ENCODE data around the gene HES4. TPM values are rescaled to one million over a fixed set of nuclear protein-coding genes. Genes with fewer than 3 reads are reported as not detected.

HES4 gene

GRCh38 chr1:950268-950667, 49.6 kb downstream of the HES4 start:
- Histone ChIP-seq H2BK12ac (ENCODE audit: low read length) (no peak overlapping the region), H3K9me3 (replicated peaks in 1 of 2; ENCODE audit: control insufficient read depth in 2 of 2, insufficient read depth in 1 of 2, low read depth in 1 of 2, low read length in 2 of 2) (peaks cover 0 to 2% of the 10 kb centered on the region in 2 donors), H4K8ac (ENCODE audit: low read depth, low read length) (no peak overlapping the region), H3K79me1 (ENCODE audit: low read depth, low read length) (peaks cover 3% of the 10 kb centered on the region), H3K27ac (replicated peaks; ENCODE audit: low read length) (no peak overlapping the region), H2BK15ac (ENCODE audit: low read length) (no peak overlapping the region), H2BK5ac (ENCODE audit: low read length) (no peak overlapping the region), H3K4me1 (ENCODE audit: control insufficient read depth in 2 of 2, insufficient read depth in 1 of 2, low read depth in 1 of 2, low read length in 2 of 2) (no peaks in the 10 kb centered on the region), H3K36me3 (replicated peaks in 1 of 2; ENCODE audit: control insufficient read depth in 2 of 2, insufficient read depth in 2 of 2, low read length in 2 of 2) (peaks cover 53 to 98% of the 10 kb centered on the region in 2 donors), H3K4ac (ENCODE audit: low read length) (no peak overlapping the region), H3K9ac (ENCODE audit: low read depth, low read length, poor library complexity) (no peak overlapping the region), H2AFZ (ENCODE audit: low read length) (no peak overlapping the region), H3K14ac (ENCODE audit: low read length) (no peak overlapping the region), H2AK5ac (ENCODE audit: low read depth, low read length) (no peak overlapping the region), H3K18ac (ENCODE audit: low read length) (no peak overlapping the region), H3K23ac (ENCODE audit: low read depth, low read length, poor library complexity) (peak overlapping the region; percentile 4), H3K4me3 (ENCODE audit: low read length in 2 of 2) (peak overlapping the region in 1 of 2 donors; percentile 46), H2BK120ac (ENCODE audit: low read depth, low read length) (no peak overlapping the region), H3K4me2 (ENCODE audit: insufficient read depth, low read length, poor library complexity, severe bottlenecking) (no peak overlapping the region), H4K91ac (ENCODE audit: low read depth, low read length, poor library complexity) (no peak overlapping the region), H3K27me3 (ENCODE audit: control insufficient read depth in 3 of 3, insufficient read depth in 3 of 3, low read depth in 1 of 3, low read length in 3 of 3) (no peaks in the 10 kb centered on the region)
- DNase-seq (ENCODE audit: low spot score): no peak
- WGBS, 2 donors (ENCODE audit: extremely low coverage in 2 of 2, insufficient read length in 2 of 2, insufficient replicate concordance in 1 of 2): no CpG with 5 or more reads among the region's 9 CpGs

Small RNAs within 50 kb of the gene (small RNA-seq; reads per million reads assigned to genes)
- gene AL645608.3 (ENCODE audit: insufficient read depth): not detected

Measured in neuronal stem cell (in vitro differentiated cells).